ENCODE data around the gene RAD51B. TPM values are rescaled to one million over a fixed set of nuclear protein-coding genes. Genes with fewer than 3 reads are reported as not detected.
A peak's percentile ranks its signal among the peaks of the same experiment; 100 is the strongest.

The RAD51B gene
- total RNA-seq, 1 experiment from 2014 or later: 16.7 TPM

DNA sequence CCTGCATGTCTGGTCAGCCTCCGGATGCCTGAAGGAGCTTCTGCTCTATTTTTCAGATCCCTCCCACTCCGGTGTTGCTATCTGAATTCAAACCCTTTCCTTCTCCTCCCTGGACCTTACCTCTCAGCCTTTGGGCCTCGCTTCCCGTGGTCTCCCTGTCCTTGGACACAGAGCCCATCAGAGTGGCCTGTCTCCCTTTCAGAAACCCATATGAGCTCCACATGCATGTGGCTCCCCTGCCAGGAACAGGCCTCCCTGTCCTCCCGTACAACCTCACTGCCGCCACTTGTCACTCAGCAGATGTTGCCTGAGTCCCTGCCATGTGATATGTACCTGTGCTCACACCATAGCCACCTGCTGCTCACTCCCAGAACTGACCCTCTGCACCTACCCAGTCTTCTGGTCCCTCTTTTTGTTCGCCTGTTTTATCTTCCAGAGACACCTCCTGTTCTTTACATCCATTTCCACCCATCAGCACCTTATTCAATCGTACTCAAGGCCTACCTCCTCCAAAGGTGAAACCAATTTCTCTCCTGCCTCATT, 790.7 kb downstream of the RAD51B start:
- Histone ChIP-seq H2BK15ac (ENCODE audit: low read depth, low read length) (no peak overlapping the region), H3K4me1 (ENCODE audit: insufficient read depth, low read length) (no peaks in the 10 kb centered on the region; the same call in 1 of the 2 replicates), H4K91ac (ENCODE audit: insufficient read length, low read depth, low read length) (no peak overlapping the region), H3K18ac (ENCODE audit: insufficient read length, low read depth, low read length) (no peak overlapping the region), H3K56ac (ENCODE audit: insufficient read length, low read depth, low read length) (no peak overlapping the region), H3K14ac (ENCODE audit: insufficient read depth, low read length) (no peak overlapping the region), H3K4ac (ENCODE audit: low read depth, low read length) (no peak overlapping the region), H4K20me1 (ENCODE audit: control insufficient read depth, insufficient read depth, insufficient read length) (no peaks in the 10 kb centered on the region), H2BK5ac (ENCODE audit: insufficient read length, low read length) (no peak overlapping the region), H3T11ph (ENCODE audit: low read length) (no peak overlapping the region), H4K5ac (ENCODE audit: insufficient read length, low read depth, low read length) (no peak overlapping the region), H2BK12ac (ENCODE audit: insufficient read length, low read depth, low read length) (no peak overlapping the region), H3K79me1 (ENCODE audit: insufficient read depth, low read depth, low read length, poor library complexity, severe bottlenecking) (no peaks in the 10 kb centered on the region), H2AK5ac (ENCODE audit: insufficient read length, low read length) (no peak overlapping the region), H3K23me2 (ENCODE audit: insufficient read length, low read depth, low read length, poor library complexity, severe bottlenecking) (no peaks in the 10 kb centered on the region), H3K9me3 (ENCODE audit: control insufficient read depth, low read depth, low read length) (no peaks in the 10 kb centered on the region), H3K23ac (ENCODE audit: insufficient read length, low read depth, low read length) (no peak overlapping the region), H2BK120ac (ENCODE audit: low read depth, low read length, poor library complexity, severe bottlenecking) (no peak overlapping the region), H3K9ac (ENCODE audit: extremely low read depth, insufficient read length, low read length) (no peak overlapping the region), H3K79me2 (ENCODE audit: insufficient read depth, low read length) (no peaks in the 10 kb centered on the region), H4K8ac (replicated peaks; ENCODE audit: insufficient read length, low read depth, low read length) (no peak overlapping the region), H2AFZ (ENCODE audit: low read length) (no peak overlapping the region), H2BK20ac (ENCODE audit: low read depth, low read length, poor library complexity, severe bottlenecking) (no peak overlapping the region), H3K27me3 (ENCODE audit: insufficient read depth, low read length) (no peaks in the 10 kb centered on the region), H3K27ac (ENCODE audit: insufficient read length, low read depth, low read length) (no peak overlapping the region), H3K4me2 (ENCODE audit: insufficient read depth, insufficient read length, low read length) (no peak overlapping the region)
- no peaks in the 10 kb centered on the region; the same call in 1 of the 2 replicates for H3K27me3 Mint-ChIP-seq (ENCODE audit: low read depth)
- no peak for DNase-seq
- peaks cover 8 to 16% of the 10 kb centered on the region in 2 experiments; a peak in 4 of 5 replicates for H3K9me3 Mint-ChIP-seq
- no peak overlapping the region for H3K27ac Mint-ChIP-seq
- WGBS (ENCODE audit: extremely low coverage, insufficient read length, low lambda C conversion rate): no CpG with 5 or more reads among the region's 8 CpGs
- peaks cover 16 to 21% of the 10 kb centered on the region in 2 experiments for H3K4me1 Mint-ChIP-seq
- H3K4me3 Mint-ChIP-seq: no peak overlapping the region
- TF ChIP-seq, protein P1, sequence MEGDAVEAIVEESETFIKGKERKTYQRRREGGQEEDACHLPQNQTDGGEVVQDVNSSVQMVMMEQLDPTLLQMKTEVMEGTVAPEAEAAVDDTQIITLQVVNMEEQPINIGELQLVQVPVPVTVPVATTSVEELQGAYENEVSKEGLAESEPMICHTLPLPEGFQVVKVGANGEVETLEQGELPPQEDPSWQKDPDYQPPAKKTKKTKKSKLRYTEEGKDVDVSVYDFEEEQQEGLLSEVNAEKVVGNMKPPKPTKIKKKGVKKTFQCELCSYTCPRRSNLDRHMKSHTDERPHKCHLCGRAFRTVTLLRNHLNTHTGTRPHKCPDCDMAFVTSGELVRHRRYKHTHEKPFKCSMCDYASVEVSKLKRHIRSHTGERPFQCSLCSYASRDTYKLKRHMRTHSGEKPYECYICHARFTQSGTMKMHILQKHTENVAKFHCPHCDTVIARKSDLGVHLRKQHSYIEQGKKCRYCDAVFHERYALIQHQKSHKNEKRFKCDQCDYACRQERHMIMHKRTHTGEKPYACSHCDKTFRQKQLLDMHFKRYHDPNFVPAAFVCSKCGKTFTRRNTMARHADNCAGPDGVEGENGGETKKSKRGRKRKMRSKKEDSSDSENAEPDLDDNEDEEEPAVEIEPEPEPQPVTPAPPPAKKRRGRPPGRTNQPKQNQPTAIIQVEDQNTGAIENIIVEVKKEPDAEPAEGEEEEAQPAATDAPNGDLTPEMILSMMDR (conservative IDR thresholded peaks at IDR 0.05): peak; percentile 37; the same call in 2 of the 3 replicates
- H3K36me3 Mint-ChIP-seq (ENCODE audit: insufficient read depth in 1 of 3, low read depth in 3 of 3): peaks cover 3 to 6% (median 5%) of the 10 kb centered on the region in 3 experiments; a peak in 4 of 7 replicates
